SK-N-SH (cell line): ENCODE results near the gene CBLN3.

Experiments
- EP300 ChIP-seq, 2 experiments: IDR thresholded peaks; 2 replicates each; pipeline versions ENCODE4 v1.4.0 to v1.6.1; 2012; ENCODE audit warnings: borderline replicate concordance in 1 of 2, low read depth in 1 of 2, low read length in 1 of 2
- EZH2phosphoT487 ChIP-seq: fragments of 200-600 bp; sonication (generic); IDR thresholded peaks from 2 replicates; pipeline ENCODE4 v1.6.1; 2017; ENCODE audit warnings: low read depth, mixed run types, mild to moderate bottlenecking, antibody characterized with exemption, moderate library complexity, borderline replicate concordance
- GABPA ChIP-seq: IDR thresholded peaks from 2 replicates; pipeline ENCODE4 v1.4.0; 2012; ENCODE audit warnings: low read depth, mild to moderate bottlenecking
- PBX3 ChIP-seq: IDR thresholded peaks from 2 replicates; pipeline ENCODE4; 2012
- POLR2AphosphoS5 ChIP-seq: IDR thresholded peaks from 2 replicates; pipeline ENCODE4 v1.6.1; 2012; ENCODE audit warnings: low read depth, low read length
- RAD21 ChIP-seq: IDR thresholded peaks from 2 replicates; pipeline ENCODE4 v1.6.1; 2012; ENCODE audit warnings: mild to moderate bottlenecking, low read length
- SIN3A ChIP-seq: IDR thresholded peaks from 2 replicates; pipeline ENCODE4 v1.6.1; 2012; ENCODE audit warnings: low read depth, mild to moderate bottlenecking, low read length, moderate library complexity, borderline replicate concordance
- TAF1 ChIP-seq: IDR thresholded peaks from 2 replicates; pipeline ENCODE4 v1.6.1; 2012; ENCODE audit warnings: low read depth, mild to moderate bottlenecking, low read length, moderate library complexity, borderline replicate concordance
- TCF12 ChIP-seq: IDR thresholded peaks from 2 replicates; pipeline ENCODE4 v1.4.0; 2012
- YY1 ChIP-seq: IDR thresholded peaks from 2 replicates; pipeline ENCODE4 v1.4.0; 2012; ENCODE audit warnings: low read depth, mild to moderate bottlenecking
- TF ChIP-seq, protein P1 (sequence below): fragments of 200-600 bp; sonication (generic); IDR thresholded peaks from 2 replicates; pipeline ENCODE4 v1.6.1; 2017; ENCODE audit warnings: antibody characterized with exemption, mild to moderate bottlenecking, moderate library complexity

- TF ChIP-seq POLR2AphosphoS5 (no peak), SIN3A (no peak), GABPA (no peak), EP300 (IDR thresholded peaks at IDR 0.05; ENCODE audit: borderline replicate concordance in 1 of 2, low read depth in 1 of 2, low read length in 1 of 2) (no peak), TCF12 (no peak), YY1 (no peak), EZH2phosphoT487 (no peak), RAD21 (no peak), TAF1 (no peak), PBX3 (no peak)
- TF ChIP-seq, protein P1, sequence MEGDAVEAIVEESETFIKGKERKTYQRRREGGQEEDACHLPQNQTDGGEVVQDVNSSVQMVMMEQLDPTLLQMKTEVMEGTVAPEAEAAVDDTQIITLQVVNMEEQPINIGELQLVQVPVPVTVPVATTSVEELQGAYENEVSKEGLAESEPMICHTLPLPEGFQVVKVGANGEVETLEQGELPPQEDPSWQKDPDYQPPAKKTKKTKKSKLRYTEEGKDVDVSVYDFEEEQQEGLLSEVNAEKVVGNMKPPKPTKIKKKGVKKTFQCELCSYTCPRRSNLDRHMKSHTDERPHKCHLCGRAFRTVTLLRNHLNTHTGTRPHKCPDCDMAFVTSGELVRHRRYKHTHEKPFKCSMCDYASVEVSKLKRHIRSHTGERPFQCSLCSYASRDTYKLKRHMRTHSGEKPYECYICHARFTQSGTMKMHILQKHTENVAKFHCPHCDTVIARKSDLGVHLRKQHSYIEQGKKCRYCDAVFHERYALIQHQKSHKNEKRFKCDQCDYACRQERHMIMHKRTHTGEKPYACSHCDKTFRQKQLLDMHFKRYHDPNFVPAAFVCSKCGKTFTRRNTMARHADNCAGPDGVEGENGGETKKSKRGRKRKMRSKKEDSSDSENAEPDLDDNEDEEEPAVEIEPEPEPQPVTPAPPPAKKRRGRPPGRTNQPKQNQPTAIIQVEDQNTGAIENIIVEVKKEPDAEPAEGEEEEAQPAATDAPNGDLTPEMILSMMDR: no peak
Measured at GRCh38 chr14:24388474-24389179, 40.8 kb downstream of the CBLN3 start.
